ENCODE measurements around the gene LPP.
"Not testable (repeated sequence)": the region's sequence is repeated elsewhere in the genome, so short reads cannot be mapped to it uniquely, and the experiment has no call there.

The LPP gene

DNA sequence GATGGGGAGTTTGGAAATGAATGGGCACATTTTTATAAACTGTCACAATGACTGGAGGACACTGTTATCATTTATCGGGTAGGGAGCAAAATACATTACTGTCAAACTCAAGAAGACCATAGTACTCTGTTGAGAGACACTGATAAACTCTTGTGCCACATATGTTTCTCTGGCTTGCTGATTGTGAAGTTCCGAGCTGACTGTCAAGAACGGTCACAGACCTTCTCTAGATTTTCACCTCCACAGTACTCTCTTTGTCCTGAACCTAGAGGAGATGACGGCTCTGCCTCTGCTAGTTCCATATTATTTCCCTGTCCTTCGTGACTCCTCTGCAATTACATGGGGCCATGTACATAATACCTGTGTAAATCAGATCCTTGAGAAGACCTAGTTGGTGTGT lies 451.9 kb downstream of the LPP start:
- DNase-seq: no peak

- no peak for DNase-seq
Observed at GRCh38 chr3:188607805-188608315, 453.9 kb downstream of the LPP start.

- DNase-seq: no peak
Observed at GRCh38 chr3:188608401-188608800, 454.4 kb downstream of the LPP start.

DNA sequence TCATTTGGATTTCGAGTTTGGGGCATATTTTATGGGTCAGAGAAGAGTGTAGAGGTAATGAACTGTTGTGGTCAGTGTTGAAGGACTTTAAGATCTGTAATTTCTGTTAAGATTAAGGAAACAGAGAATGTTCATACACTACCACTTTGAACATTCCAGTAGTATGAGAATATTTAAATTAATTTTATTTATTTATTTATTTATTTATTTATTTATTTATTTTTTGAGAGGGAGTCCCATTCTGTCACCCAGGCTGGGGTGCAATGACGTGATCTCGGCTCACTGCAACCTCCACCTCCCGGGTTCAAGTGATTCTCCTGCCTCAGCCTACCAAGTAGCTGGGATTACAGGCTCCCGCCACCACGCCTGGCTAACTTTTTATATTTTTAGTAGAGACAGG lies 459.8 kb downstream of the LPP start:
- DNase-seq: not testable (repeated sequence)

DNA sequence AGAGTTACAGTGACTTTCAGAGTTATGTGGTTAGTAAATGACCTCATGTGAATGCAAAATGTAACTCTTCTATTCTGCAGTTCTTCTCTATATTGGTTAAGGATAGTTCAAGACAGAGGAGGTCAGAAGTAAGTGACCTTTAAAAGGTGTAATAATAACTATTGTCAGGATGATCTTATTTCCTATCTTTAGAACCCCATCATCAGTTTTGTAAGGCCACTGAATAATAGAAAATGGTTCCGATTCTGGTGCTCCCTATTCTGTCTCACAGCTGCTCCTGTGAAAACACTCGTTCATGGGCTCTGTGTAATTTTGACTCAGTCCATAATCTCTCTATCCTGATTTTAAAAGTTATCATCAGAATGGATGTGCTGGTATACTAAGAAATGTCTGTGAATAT lies 463.3 kb downstream of the LPP start:
- no peak for DNase-seq

DNA sequence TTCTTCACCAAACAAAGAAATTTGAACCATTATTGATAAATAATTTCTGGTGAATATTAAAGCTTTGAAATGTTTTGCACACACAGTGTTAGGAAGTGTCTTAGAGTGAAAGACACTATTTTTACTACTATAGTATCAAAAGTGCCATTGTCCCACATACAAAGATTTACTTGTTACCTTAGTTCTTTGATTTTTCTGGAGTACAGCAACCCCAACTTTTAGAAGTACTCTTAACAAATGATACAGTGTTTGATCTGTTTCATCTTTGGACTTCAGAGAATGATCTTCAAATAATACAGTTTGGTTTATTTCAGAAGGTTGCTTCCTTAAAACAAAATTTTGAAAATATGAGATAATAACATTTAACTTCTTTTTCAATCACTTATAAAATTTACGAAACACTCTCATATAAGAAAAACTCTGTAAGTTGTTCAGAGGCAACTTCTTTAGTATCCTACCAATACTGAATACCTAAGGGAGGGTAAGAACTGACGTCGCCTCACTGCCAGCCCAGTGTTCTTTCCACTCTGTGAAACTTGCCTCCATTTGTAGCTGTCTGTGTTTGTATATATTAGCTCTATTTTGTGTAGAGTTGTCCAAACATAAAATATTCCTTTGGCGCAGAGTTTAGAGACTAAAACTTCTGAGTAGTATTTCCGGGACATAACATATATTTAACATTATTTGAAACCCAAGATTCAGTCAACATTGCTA lies 464.2 kb downstream of the LPP start:
- no peak for DNase-seq

DNA sequence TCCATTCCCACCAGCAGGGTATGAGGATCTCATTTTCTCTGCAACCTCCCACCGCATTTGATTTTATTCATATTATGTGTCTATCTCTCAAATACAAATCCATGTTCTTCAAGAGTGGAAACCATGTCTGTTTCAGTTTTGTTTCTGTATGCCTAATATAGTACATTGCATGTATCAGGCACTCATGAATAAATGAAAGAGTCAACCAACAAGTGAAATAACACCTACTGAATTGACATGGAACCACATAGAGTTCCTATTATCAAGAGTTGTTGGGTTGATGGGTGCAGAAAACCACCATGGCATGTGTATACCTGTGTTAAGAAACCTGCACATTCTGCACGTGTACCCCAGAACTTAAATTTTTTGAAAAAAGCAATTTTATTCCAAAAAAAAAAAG lies 466.8 kb downstream of the LPP start:
- no peak for DNase-seq

DNA sequence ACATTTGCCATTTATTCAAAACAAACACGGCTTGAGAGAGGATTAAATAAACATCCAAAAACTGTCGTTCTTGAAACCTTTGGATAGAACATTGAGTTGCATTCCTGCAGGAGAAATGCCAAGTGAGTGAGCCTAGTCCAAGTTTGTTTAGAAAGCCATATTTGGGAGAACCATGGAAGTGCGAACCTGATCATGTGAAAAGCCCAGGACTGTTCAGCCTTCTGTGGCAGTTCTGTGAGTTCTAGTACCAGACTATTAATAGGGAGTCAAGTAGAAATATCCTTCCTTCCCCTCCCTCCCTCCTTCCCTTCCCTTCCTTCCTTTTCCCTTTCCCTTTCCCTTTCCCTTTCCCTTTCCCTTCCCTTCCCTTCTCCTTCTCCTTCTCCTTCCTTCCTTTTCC lies 470.4 kb downstream of the LPP start:
- no peak for DNase-seq

GRCh38 chr3:188624828-188625227 lies 470.9 kb downstream of the LPP start:
- no peak for DNase-seq

DNA sequence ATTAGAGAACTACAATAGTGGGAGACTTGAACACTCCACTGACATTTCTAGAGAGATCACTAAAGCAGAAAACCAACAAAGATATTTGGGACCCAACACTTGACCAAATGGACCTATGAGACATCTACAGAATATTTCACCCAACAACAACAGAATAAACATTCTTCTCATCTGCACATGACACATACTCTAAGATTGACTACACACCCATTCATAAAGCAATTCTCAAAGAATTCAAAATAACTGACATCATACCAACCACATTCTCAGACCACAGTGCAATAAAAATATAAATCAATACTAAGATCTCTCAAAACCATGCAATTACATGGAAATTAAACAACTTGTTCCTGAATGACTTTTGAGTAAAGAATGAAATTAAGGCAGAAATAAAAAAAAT lies 473.7 kb downstream of the LPP start:
- DNase-seq: peak; percentile 31 to 59

DNA sequence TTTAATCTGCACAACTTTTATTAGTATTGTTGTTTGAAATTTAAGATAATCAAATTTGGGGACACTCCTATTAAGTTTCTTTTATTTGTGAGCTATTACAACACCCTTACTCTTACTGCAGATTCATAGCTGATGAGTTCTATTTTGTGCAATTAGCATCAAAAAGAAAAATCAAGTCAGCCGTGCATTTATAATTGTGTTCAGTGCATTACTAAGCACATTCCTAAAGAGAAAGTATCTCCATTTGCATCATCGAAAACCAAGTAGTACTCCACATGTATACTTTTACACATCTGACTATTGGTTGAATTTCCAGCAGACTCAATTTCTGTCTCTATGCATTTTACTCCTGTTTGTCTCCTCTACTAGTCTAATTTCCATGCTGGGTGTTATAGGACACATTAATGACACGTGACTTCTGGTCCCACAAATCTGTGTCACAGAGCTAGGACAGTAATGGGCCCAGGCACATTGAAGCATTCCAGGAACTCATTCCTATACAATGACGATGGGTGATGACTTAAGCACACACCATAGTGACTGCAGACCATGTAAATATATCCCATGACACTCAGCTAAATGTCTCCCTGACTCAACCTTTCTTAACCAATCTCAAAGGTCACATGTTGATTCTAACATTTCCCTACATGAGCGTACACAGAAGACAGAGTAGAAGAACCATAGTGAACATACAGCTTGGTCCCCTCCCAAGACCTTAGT lies 477.5 kb downstream of the LPP start:
- DNase-seq: no peak

- no peak for DNase-seq
Observed at GRCh38 chr3:188633206-188633605, 479.2 kb downstream of the LPP start.

- DNase-seq: no peak
Observed at GRCh38 chr3:188634285-188634684, 480.3 kb downstream of the LPP start.

DNA sequence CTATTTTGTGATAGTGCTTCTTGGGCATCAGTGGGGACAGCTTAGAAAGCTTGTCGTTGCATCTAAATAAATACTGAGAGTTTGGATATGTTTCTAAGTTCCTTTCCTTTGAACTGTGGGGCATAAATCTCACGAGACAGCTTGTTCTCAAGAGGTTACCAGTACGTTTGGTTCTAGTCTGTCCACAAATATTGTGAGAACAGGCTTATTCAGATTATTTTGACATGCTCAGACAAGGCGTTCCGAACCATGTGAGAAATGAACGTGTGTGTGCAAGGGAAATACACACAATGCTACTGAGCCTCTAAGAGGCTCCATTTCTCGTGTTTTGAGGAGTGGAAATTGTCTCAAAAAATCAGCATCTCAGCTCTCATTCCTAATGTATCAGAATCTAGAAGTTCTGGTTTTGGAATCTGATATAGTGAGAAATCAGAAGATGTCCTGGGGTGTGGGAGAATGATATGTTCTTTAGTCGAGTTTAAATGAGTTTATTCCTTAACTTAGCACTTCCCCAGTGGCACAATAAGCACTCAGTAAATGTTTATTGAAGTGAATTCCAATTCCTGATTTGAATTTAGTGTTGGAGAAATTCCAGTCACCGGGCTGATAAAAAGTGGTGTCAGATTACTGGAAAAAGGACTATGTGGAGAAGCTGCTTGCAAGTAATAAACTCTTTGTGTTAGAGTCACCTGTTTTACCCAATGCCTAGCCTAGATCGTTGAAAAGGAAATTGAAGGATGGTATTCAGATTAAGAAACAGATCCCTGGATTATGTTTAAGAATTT lies 481.5 kb downstream of the LPP start:
- no peak for DNase-seq

GRCh38 chr3:188636292-188636691 lies 482.3 kb downstream of the LPP start:
- not testable (repeated sequence) for DNase-seq

GRCh38 chr3:188641076-188641475 lies 487.1 kb downstream of the LPP start:
- DNase-seq: no peak

DNA sequence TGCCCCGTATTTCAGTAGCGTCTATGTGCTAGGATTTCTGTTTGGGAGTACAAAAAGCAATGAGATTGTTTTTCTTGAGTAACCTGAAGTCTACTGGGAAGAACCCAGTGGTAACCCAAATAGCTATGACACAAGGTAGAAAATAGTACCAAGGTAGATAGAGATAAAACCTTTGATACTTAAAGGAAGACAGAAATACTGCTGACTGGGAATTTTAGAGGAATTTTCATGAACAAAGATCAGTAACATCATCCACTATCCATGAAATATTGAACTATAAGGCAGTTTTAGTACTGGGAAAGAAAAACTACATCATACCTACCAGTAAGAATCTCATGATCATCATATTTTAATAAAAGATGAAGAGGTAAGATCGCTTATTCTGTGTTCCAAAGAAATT lies 489.8 kb downstream of the LPP start:
- no peak for DNase-seq

- no peak for DNase-seq
Observed at GRCh38 chr3:188646592-188646991, 492.6 kb downstream of the LPP start.

GRCh38 chr3:188647237-188647636 lies 493.3 kb downstream of the LPP start:
- DNase-seq: no peak

DNA sequence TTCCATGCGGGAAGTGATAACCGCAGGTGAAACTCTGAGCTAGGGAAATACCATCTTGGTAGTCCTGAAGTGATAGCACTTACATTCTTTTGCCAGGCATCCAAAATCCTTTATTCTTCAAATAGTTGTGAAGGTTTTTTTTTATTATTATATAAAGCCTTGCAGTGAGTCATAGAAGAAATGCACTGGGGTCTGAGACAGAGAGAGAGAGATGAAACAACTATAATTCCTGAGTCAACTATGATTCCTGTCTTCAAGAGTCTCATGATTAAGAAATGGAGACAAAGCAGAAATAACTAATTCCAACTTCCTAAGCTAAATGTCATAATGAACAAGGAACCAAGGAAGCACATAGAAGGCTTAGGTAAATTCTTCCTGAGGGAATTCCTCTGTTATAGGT lies 495.6 kb downstream of the LPP start:
- no peak for DNase-seq

- no peak for DNase-seq
Observed at GRCh38 chr3:188656196-188656982, 502.4 kb downstream of the LPP start.

DNA sequence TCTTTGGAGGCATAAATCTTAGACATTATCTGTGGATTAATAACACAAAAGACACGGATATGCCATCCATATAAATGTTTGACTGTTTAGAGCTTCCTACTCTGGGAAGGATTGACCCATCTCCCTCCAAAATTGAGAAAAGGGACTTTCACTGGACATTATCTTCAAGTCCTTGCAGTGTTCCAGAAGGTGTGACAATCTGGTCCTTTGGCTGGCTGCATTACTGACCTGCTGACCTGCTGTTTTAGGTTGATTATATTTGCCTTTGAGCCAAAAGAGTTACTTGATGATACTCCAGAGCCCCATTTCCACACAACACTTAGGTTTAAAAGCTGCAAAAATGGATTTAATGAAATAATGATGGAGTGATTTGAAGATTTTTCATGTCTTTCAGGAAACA lies 504.6 kb downstream of the LPP start:
- DNase-seq: no peak

Data from SW 1271 (cell line).